Epidermal melanocyte (primary cell): ENCODE results near the gene C3orf20.

Experiments
- DNase-seq: peaks from one replicate; pipeline ENCODE4 v3.0.0; 2011; ENCODE audit warnings: low spot score; ENCODE audit not compliant: insufficient read length

The C3orf20 gene

GRCh38 chr3:14810801-14811661 lies 136.1 kb downstream of the C3orf20 start:
- no peak for DNase-seq

GRCh38 chr3:14811684-14812083 lies 136.7 kb downstream of the C3orf20 start:
- DNase-seq, result no peak

DNA sequence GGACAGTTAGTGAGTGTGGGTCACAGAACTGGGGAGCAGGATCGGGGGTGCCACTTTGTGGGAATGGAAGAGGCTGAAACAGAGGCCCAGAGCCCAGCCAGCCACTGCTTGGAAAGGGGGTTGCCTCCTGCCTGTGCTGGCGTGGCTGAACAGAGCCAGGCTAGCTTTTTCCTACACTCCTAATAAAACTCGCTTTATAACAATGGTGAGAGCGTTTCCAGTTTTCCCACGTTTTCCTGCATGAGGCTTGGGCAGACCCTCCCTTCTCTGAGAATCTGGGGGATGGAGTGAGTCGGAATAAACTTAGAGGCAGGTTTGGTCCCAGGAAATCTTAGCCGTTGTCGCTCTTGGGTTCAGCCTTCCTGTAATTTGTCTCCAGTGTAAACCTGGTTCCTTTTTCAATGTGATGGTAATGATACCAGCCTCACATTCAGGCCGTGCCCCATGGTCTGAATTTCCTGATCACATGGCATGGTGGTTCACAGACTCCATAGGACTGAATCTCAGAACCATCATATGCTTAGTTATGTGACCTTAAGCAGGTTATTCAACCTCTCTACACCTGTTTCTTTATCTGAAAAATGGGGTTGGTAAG lies 137.4 kb downstream of the C3orf20 start:
- DNase-seq, result no peak

DNA sequence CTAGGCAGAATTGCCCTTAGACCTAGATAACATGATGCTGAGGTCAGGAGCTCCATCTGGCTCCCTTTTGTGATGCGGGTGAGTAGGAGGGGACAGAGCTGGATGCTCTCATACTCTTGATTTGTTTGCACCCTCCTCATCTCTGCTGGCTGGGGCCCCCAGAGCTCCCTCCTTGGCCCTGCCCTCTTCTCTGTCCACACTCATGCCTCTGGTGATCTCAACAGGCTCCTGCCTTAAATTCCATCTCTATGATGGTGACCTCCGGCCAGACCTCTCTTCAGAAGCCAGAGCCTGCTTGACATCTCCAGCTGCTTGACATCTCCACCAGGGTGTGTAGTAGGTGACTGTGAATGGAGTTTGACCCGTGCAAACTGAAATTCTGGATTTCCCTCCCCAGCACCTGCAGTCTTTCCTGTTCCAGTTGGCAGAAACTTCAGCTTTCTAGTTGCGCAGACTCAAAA lies 139.5 kb downstream of the C3orf20 start:
- no peak for DNase-seq

- no peak for DNase-seq
Observed at GRCh38 chr3:14816359-14816758, 141.4 kb downstream of the C3orf20 start.

- DNase-seq, result no peak
Observed at GRCh38 chr3:14818804-14819500, 144.0 kb downstream of the C3orf20 start, which contains the start of gene FGD5. TSS of gene FGD5 (plus strand) at chr3:14818962. CDS start at chr3:14819072, 110 bp downstream.

DNA sequence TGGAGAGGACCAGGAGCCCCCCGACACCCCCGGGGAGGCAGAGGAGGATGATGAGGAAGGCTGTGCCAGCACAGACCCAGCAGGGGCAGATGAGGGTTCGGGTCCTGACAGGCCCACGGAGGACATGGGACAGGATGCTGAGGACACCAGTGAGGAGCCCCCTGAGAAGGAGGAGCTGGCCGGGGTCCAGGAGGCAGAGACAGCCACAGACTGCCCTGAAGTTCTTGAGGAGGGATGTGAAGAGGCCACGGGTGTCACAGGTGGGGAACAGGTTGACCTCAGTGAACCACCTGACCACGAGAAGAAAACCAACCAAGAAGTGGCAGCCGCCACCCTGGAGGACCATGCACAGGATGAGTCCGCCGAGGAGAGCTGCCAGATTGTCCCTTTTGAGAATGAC lies 144.7 kb downstream of the C3orf20 start:
- DNase-seq, result no peak

- no peak for DNase-seq
Observed at GRCh38 chr3:14820156-14820555, 145.2 kb downstream of the C3orf20 start.

DNA sequence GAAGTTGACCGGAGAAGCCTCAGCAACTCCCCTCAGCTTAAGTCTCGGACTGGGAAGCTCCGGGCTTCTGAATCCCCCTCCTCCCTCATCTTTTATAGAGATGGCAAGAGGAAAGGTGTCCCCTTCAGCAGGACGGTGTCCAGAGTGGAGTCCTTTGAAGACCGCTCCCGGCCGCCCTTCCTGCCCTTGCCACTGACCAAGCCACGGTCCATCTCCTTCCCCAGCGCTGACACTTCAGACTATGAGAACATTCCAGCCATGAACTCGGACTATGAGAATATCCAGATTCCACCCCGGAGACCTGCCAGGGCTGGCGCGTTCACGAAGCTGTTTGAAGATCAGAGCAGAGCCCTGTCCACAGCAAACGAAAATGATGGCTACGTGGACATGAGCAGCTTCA lies 146.2 kb downstream of the C3orf20 start:
- no peak for DNase-seq

GRCh38 chr3:14822134-14822533 lies 147.2 kb downstream of the C3orf20 start:
- no peak for DNase-seq
